GM18508 (cell line): ENCODE data around the gene ARHGAP12.

Experiments
- ATAC-seq: cut with Tn5 transposase; IDR thresholded peaks from one replicate; pipeline ENCODE4 v1.9.1; 2021; ENCODE audit warnings: moderate number of reproducible peaks; ENCODE audit not compliant: insufficient read depth, unreplicated experiment

Gene ARHGAP12

DNA sequence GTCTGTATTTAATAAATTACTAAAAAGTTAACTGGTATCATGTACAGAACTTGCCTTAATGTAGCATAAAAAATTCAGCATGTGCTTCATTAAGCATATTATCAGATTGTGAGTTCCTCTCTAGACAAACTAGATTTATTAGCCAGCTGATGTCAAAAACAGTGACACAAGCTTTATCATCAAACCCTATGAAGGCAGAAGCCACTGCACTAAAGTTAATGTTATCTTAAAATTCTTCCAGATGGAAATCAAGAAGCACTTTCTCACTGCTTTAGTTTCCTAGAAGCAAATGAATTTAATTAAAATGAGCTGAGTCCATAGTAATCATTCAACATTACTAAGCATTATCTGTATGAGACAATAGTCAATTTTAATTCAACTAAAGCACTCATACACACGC lies 96.4 kb downstream of the ARHGAP12 start:
- no peak for ATAC-seq

- ATAC-seq = no peak
Measured at GRCh38 chr10:31830887-31831286, 97.7 kb downstream of the ARHGAP12 start.

DNA sequence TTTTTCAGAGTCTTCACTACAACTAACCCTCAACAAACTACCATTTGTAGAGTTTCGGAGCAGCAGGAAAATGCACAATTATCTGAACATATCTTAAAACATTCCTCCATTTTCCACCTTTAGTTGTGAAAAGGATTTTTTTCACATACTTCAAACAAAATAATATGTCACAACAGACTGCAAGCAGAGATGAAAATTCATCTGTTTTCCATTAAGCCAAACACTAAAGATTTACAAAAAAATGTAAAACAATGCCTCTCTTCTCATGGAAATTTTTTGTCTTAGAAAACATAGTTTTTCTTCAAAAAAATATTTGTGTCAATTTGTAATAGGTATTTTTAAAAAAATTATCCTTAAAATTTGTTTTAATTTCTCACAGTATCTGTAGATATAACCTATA lies 98.9 kb downstream of the ARHGAP12 start:
- ATAC-seq = no peak

- ATAC-seq = no peak
Measured at GRCh38 chr10:31823358-31823757, 105.3 kb downstream of the ARHGAP12 start.

GRCh38 chr10:31822616-31823318 lies 105.9 kb downstream of the ARHGAP12 start:
- ATAC-seq = no peak

DNA sequence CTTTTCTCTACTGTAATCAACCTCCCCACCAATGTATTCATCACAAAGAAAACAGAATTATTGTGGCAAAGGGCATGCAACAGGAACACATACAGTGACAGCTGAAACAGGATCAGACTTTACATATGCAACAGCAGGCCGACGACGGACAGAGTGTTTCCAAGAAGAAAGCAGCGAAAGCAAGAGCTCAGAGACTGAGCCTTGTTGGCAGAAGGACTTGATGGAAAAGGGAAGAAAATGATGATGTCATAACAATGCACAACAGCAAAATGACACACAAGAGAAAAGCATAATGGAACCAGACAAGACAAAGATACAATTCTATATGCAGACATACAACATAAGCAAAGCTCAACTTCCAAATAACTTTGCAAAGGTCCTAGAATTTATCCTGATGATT lies 106.5 kb downstream of the ARHGAP12 start:
- no peak for ATAC-seq

DNA sequence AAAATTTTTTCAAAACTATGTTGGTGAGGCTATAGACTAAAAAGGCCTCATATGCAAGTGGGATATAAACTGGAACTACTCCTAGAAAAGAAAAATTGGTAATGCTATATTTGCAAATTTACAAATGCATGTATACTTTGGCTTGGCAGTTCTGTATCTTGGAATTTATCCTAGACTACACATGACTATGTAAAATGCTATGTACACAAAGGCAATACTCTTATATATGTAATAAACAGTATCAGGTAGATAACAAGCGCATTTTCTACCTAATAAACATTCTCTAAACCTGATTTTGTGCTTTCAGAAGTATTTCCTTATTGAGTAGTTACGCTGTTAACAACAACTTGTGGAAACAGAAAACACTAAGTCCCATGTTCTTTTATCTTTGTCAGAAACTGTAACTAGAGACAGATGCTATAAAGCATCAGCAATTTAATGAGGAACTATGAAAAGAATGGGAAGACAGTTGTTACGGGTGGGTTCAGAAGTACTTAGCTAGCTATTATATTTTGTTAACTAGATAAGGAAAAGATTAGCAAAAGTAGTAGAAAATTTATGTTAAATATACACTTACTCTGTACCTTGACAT lies 107.8 kb downstream of the ARHGAP12 start:
- ATAC-seq = no peak

GRCh38 chr10:31820096-31820495 lies 108.5 kb downstream of the ARHGAP12 start:
- ATAC-seq = no peak

DNA sequence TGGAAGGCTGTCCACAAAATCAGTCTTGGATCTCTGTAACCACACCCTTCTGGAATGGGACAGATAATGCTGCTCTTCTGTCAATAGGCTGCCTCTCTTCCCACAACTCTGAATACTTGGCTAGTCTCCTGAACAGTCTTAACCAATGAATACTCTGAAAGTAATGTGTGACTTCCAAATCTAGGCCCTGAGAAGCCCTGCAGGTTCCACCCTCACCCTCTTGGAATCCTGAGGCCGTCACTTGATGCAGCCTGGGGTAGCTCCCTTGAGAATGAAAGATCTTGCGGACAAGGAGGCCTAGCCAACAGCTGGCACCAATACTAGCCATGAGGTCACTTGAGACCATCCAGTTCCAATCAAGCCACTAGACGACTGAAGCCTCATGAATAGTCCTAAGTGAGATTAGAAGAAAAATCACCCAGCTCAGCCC lies 109.2 kb downstream of the ARHGAP12 start:
- ATAC-seq = no peak

DNA sequence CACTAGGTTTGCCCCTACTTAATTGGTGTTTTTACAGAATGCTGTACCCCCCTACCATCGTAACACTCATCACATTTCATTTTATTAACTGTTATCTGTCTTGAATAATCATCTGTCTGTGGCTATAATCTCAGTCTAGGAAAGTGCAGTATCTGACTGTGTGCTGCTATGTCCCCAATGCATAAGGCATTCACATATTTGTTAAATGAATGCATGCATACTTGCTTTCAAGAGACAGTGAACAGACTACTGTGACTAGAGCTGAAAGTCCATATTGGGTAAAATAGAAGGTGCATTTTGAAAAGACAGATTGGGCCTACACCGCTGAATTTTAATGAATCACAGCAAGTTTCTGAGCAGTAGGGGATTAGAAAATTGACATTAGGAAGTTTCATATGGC lies 112.3 kb downstream of the ARHGAP12 start:
- ATAC-seq = no peak

- ATAC-seq = no peak
Measured at GRCh38 chr10:31808258-31809218, 120.1 kb downstream of the ARHGAP12 start.

- no peak for ATAC-seq
Measured at GRCh38 chr10:31804352-31804810, 124.2 kb downstream of the ARHGAP12 start.

DNA sequence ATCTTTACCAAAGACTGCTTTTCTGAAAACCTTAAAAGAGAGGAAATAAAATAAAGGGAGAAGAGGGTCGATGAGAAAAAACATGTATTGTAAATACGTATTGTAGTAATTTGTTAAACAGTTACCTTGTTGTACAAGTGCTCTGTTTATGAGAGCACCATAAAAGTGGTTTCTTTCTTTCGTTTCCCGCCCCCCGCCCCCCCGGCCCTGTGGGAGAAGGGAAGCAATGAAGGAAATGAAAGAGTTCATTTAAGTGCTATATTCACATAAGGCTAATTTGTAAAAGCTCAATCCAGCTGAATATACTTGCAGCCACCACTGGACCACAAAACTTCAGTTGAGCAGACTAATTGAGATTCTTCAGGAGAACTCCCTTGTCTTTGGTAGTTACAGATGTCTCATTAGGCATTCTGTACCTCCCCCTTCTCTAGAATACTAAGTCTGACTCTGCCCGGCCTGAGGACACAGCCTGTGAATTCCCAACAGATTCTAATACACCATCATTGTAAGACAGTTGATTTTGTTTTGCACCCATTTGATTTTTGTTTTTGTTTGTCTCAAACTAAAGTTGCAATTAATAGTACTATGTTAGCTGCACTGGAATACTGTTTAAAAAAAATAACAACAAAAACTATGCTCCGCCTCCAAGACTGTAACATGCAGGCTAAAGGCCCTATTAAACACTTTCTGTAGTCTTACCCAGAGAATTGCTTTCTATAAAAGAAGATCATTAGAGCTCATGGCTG lies 124.9 kb downstream of the ARHGAP12 start:
- ATAC-seq = no peak

DNA sequence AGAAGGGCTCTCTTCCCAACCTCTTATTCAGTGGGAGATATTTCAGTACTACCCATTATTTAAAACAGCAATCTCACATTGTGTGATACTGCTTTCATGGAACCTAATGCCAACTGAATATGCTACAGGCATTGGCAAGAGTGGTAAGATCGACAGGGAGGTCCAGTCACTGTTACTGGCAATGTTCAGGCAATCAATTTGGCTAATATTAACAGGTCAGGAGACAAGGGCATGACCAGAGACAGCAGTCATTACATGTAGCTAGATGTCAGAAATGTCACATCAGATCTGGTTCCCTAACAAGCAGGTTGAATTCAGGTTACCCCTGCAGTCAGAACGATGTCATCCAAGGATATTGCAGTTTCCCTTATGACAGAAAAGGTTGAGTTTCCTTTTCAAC lies 129.4 kb downstream of the ARHGAP12 start:
- ATAC-seq = no peak

GRCh38 chr10:31792745-31793144 lies 135.9 kb downstream of the ARHGAP12 start:
- ATAC-seq = no peak

GRCh38 chr10:31789555-31789954 lies 139.1 kb downstream of the ARHGAP12 start:
- no peak for ATAC-seq

- ATAC-seq = no peak
Measured at GRCh38 chr10:31782701-31783100, 145.9 kb downstream of the ARHGAP12 start.

DNA sequence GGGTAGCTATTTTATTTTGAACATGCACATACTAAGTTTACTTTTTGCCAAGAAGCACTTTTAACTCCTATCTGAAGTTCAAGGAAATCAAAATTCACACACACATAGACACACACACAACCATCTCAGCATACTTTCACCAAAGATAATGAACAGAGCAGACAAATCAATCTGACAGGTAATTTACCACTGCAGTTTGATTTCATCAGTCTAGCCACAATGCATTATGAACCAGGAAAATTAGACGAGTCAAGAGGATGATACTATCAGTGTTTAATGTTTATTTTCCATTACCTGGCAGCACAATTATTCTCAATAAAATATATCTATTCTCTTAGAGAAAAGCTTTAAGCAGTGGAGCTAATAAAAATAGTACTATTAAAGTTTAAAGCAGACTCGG lies 147.9 kb downstream of the ARHGAP12 start:
- ATAC-seq = no peak

DNA sequence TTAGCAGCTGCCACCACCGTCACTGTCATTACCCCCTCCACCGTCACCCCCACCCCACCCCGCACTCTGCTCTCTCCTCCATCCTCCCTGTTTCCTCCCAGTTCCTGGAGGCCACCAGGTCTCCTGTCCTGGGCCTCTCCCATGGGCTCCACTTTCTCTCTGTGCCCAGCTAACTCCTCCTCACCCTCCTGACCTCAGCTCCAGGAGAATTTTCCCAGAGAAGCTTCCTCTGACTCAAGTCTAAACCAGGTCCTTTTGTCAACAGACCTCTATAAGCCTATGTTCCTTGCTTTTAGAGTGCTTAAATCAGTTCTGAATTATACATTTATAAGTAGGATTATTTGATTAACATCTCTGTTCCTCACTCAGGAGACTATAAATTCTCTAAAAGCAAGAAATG lies 150.0 kb downstream of the ARHGAP12 start:
- no peak for ATAC-seq

DNA sequence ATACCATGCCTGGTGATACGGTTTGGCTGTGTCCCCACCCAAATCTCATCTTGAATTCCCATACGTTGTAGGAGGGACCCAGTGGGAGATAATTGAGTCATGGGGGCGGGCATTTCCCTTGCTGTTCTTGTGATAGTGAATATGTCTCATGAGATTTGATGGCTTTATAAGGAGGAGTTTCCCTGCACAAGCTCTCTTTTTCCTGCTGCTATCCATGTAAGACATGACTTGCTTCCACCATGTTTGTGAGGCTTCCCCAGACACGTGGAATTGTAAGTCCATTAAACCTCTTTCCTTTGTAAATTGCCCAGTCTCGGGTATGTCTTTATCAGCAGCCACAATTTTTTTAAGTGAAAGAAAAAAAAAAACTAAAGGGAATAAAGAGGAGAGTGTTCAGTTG lies 152.5 kb downstream of the ARHGAP12 start:
- no peak for ATAC-seq
